Measurements from ENCODE around the gene WASF2.

DNA sequence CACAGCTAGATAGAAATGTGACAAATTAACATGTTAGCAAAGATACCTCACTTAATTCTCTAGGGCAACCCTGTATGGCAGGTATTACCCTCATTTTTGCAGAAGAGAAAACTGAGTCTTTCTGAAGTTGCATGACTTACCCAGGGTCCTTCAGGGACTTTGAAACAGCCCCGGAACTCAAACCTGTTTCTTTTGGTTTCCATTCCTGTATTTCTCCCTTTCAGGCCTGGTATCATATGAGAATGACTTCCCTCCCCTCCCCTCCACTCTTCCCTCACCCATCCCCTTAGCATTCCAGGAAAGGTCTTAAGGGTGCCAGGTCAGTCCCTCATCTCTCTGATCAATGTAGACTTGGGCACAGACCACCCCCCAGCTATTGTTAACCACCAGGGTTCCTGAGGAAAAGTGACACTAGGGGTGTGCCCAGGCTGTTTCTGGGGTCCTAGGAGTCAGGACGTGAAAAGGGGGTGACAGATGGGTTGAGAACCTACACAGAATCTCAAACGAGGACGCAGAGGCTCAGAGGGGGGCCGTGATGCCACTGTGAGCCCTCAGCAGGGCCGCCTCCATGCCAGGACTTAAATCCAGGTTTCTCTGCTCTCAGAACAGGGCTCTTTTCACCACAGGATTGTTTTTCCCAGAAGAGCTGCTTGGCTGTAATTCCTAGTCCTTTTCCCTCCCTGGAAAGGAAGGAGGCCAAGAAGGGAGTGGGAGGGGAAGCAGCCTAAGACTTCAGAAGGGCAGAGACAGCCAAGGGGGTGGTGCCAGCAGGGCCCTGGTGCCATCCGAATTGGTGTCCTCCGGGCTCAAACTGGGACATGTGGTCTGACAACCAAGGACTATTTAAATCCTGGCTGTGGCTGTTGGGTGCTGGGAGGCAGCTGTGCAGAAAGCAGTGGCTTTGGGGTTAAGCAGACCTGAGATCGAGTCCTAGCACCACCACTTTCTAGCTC lies 2.1 kb upstream of the WASF2 start:
- TF ChIP-seq RFX1 (IDR thresholded peaks at IDR 0.05) (no peak), ZNF777 (CRISPR knock-in tag; IDR thresholded peaks at IDR 0.05) (no peak), POLR2AphosphoS5 (IDR thresholded peaks at IDR 0.05; ENCODE audit: low read depth, low read length) (no peak), IKZF1 (IDR thresholded peaks at IDR 0.05) (no peak), HNRNPLL (IDR thresholded peaks at IDR 0.05; ENCODE audit: low read depth, low read length, poor library complexity, severe bottlenecking) (no peak), CBX5 (CRISPR knock-in tag; IDR thresholded peaks at IDR 0.05; ENCODE audit: borderline replicate concordance) (no peak), KDM1A (CRISPR knock-in tag; IDR thresholded peaks at IDR 0.05) (no peak)
- TF ChIP-seq, protein P1, sequence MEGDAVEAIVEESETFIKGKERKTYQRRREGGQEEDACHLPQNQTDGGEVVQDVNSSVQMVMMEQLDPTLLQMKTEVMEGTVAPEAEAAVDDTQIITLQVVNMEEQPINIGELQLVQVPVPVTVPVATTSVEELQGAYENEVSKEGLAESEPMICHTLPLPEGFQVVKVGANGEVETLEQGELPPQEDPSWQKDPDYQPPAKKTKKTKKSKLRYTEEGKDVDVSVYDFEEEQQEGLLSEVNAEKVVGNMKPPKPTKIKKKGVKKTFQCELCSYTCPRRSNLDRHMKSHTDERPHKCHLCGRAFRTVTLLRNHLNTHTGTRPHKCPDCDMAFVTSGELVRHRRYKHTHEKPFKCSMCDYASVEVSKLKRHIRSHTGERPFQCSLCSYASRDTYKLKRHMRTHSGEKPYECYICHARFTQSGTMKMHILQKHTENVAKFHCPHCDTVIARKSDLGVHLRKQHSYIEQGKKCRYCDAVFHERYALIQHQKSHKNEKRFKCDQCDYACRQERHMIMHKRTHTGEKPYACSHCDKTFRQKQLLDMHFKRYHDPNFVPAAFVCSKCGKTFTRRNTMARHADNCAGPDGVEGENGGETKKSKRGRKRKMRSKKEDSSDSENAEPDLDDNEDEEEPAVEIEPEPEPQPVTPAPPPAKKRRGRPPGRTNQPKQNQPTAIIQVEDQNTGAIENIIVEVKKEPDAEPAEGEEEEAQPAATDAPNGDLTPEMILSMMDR (CRISPR knock-in tag; IDR thresholded peaks at IDR 0.05), result no peak
- TF ChIP-seq, protein P2, sequence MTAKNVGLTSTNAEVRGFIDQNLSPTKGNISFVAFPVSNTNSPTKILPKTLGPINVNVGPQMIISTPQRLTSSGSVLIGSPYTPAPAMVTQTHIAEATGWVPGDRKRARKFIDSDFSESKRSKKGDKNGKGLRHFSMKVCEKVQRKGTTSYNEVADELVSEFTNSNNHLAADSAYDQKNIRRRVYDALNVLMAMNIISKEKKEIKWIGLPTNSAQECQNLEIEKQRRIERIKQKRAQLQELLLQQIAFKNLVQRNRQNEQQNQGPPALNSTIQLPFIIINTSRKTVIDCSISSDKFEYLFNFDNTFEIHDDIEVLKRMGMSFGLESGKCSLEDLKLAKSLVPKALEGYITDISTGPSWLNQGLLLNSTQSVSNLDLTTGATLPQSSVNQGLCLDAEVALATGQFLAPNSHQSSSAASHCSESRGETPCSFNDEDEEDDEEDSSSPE (CRISPR knock-in tag; IDR thresholded peaks at IDR 0.05), result no peak
